ENCODE measurements around the gene POP4. TPM values are rescaled to one million over a fixed set of nuclear protein-coding genes. Genes with fewer than 3 reads are reported as not detected.

Gene POP4
- total RNA-seq, 1 donor from 2014 or later, result 46.2 TPM

GRCh38 chr19:29643361-29643935, 37.4 kb downstream of the POP4 start:
- Mint-ChIP-seq H3K4me3 (no peak overlapping the region), H3K4me1 (peaks cover 8% of the 10 kb centered on the region), H3K36me3 (no peaks in the 10 kb centered on the region), H3K9me3 (no peaks in the 10 kb centered on the region), H3K27me3 (ENCODE audit: low read depth) (peaks cover 39% of the 10 kb centered on the region), H3K27ac (no peak overlapping the region)
- DNase-seq (ENCODE audit: low spot score in 2 of 2, unreplicated experiment in 2 of 2), result no peak
- no peak for TF ChIP-seq CTCF (IDR thresholded peaks at IDR 0.05; ENCODE audit: unreplicated experiment)

GRCh38 chr19:29644210-29644609, 38.1 kb downstream of the POP4 start:
- Mint-ChIP-seq H3K27me3 (ENCODE audit: low read depth) (peaks cover 39% of the 10 kb centered on the region), H3K36me3 (no peaks in the 10 kb centered on the region), H3K27ac (no peak overlapping the region), H3K4me1 (peaks cover 8% of the 10 kb centered on the region), H3K9me3 (no peaks in the 10 kb centered on the region), H3K4me3 (no peak overlapping the region)
- TF ChIP-seq CTCF (IDR thresholded peaks at IDR 0.05; ENCODE audit: unreplicated experiment), result no peak
- no peak for DNase-seq (ENCODE audit: low spot score in 2 of 2, unreplicated experiment in 2 of 2)

- Mint-ChIP-seq H3K27ac (no peak overlapping the region), H3K9me3 (no peaks in the 10 kb centered on the region)
- no peak for TF ChIP-seq CTCF (IDR thresholded peaks at IDR 0.05; ENCODE audit: unreplicated experiment)
Observed at GRCh38 chr19:29645491-29645867, 39.4 kb downstream of the POP4 start.

GRCh38 chr19:29645911-29646310, 39.8 kb downstream of the POP4 start:
- peaks cover 36% of the 10 kb centered on the region for H3K27me3 Mint-ChIP-seq (ENCODE audit: low read depth)
- H3K4me1 Mint-ChIP-seq, result peaks cover 13% of the 10 kb centered on the region
- H3K36me3 Mint-ChIP-seq, result no peaks in the 10 kb centered on the region
- H3K4me3 Mint-ChIP-seq, result no peak overlapping the region
- no peak overlapping the region for H3K27ac Mint-ChIP-seq
- no peak for TF ChIP-seq CTCF (IDR thresholded peaks at IDR 0.05; ENCODE audit: unreplicated experiment)
- H3K9me3 Mint-ChIP-seq, result no peaks in the 10 kb centered on the region
- DNase-seq (ENCODE audit: low spot score in 2 of 2, unreplicated experiment in 2 of 2), result no peak

More at GRCh38 chr19:29645491-29645867, 39.4 kb downstream of the POP4 start:
- Mint-ChIP-seq H3K27me3 (ENCODE audit: low read depth) (peaks cover 37% of the 10 kb centered on the region), H3K4me3 (no peak overlapping the region), H3K4me1 (peaks cover 11% of the 10 kb centered on the region), H3K36me3 (no peaks in the 10 kb centered on the region)
- DNase-seq (ENCODE audit: low spot score in 2 of 2, unreplicated experiment in 2 of 2), result no peak

GRCh38 chr19:29650772-29651387, 44.8 kb downstream of the POP4 start:
- H3K4me3 Mint-ChIP-seq, result no peak overlapping the region
- no peak overlapping the region for H3K27ac Mint-ChIP-seq
- H3K36me3 Mint-ChIP-seq, result no peaks in the 10 kb centered on the region
- peaks cover 25% of the 10 kb centered on the region for H3K27me3 Mint-ChIP-seq (ENCODE audit: low read depth)
- H3K4me1 Mint-ChIP-seq, result peaks cover 10% of the 10 kb centered on the region
- no peak for DNase-seq (ENCODE audit: low spot score in 2 of 2, unreplicated experiment in 2 of 2)
- peaks cover 8% of the 10 kb centered on the region for H3K9me3 Mint-ChIP-seq
- no peak for TF ChIP-seq CTCF (IDR thresholded peaks at IDR 0.05; ENCODE audit: unreplicated experiment)
